ENCODE measurements around the gene CNPY1.

- TF ChIP-seq CTCF (IDR thresholded peaks at IDR 0.05) (no peak), POLR2AphosphoS5 (IDR thresholded peaks at IDR 0.05) (no peak)
Observed at GRCh38 chr7:155543926-155544325, 2.4 kb downstream of the CNPY1 start.
